Ishikawa (cell line): Measurements from ENCODE around the gene RRN3.

Experiments
- CEBPB ChIP-seq: IDR thresholded peaks from 2 replicates; pipeline ENCODE4 v1.6.1; 2012
- CREB1 ChIP-seq: IDR thresholded peaks from 2 replicates; pipeline ENCODE4 v1.6.1; 2012; ENCODE audit warnings: low read depth
- EGR1 ChIP-seq: IDR thresholded peaks from 2 replicates; pipeline ENCODE4 v1.6.1; 2012
- EP300 ChIP-seq: IDR thresholded peaks from 2 replicates; pipeline ENCODE4 v1.6.1; 2012; ENCODE audit warnings: borderline replicate concordance
- FOXM1 ChIP-seq: IDR thresholded peaks from 2 replicates; pipeline ENCODE4 v1.6.1; 2012; ENCODE audit warnings: low read depth, borderline replicate concordance
- NFIC ChIP-seq: IDR thresholded peaks from 2 replicates; pipeline ENCODE4 v1.6.1; 2012
- RAD21 ChIP-seq: IDR thresholded peaks from 2 replicates; pipeline ENCODE4 v1.6.1; 2012; ENCODE audit warnings: low read depth
- REST ChIP-seq: IDR thresholded peaks from 2 replicates; pipeline ENCODE4 v1.6.1; 2012; ENCODE audit warnings: low read depth, mild to moderate bottlenecking
- TAF1 ChIP-seq: IDR thresholded peaks from 2 replicates; pipeline ENCODE4 v1.6.1; 2012; ENCODE audit warnings: low read depth, mild to moderate bottlenecking
- TCF12 ChIP-seq: IDR thresholded peaks from 2 replicates; pipeline ENCODE4 v1.6.1; 2012; ENCODE audit warnings: low read depth
- TEAD4 ChIP-seq: IDR thresholded peaks from 2 replicates; pipeline ENCODE4 v1.6.1; 2012
- USF1 ChIP-seq: IDR thresholded peaks from 2 replicates; pipeline ENCODE4 v1.6.1; 2012
- YY1 ChIP-seq: IDR thresholded peaks from 2 replicates; pipeline ENCODE4 v1.6.1; 2012; ENCODE audit warnings: low read depth
- ZBTB7A ChIP-seq: IDR thresholded peaks from 2 replicates; pipeline ENCODE4 v1.6.1; 2012; ENCODE audit warnings: low read depth
- TF ChIP-seq, protein P1 (sequence below): IDR thresholded peaks from 2 replicates; pipeline ENCODE4 v1.6.1; 2012

RRN3 gene

GRCh38 chr16:15052747-15053476 lies 41.2 kb downstream of the RRN3 start:
- no peak for TF ChIP-seq EP300
- no peak for TF ChIP-seq EGR1
- no peak for TF ChIP-seq TCF12
- TF ChIP-seq YY1 = no peak
- no peak for TF ChIP-seq ZBTB7A
- TF ChIP-seq FOXM1 = no peak
- no peak for TF ChIP-seq CEBPB
- TF ChIP-seq NFIC = no peak
- no peak for TF ChIP-seq TEAD4
- no peak for TF ChIP-seq CREB1

- TF ChIP-seq EP300 (no peak), CEBPB (no peak), FOXM1 (no peak), TEAD4 (no peak), CREB1 (no peak), ZBTB7A (no peak), RAD21 (no peak), REST (no peak), YY1 (no peak), USF1 (no peak)
- TF ChIP-seq, protein P1, sequence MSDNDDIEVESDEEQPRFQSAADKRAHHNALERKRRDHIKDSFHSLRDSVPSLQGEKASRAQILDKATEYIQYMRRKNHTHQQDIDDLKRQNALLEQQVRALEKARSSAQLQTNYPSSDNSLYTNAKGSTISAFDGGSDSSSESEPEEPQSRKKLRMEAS = no peak
Measured at GRCh38 chr16:15051387-15051951, 42.6 kb downstream of the RRN3 start.

DNA sequence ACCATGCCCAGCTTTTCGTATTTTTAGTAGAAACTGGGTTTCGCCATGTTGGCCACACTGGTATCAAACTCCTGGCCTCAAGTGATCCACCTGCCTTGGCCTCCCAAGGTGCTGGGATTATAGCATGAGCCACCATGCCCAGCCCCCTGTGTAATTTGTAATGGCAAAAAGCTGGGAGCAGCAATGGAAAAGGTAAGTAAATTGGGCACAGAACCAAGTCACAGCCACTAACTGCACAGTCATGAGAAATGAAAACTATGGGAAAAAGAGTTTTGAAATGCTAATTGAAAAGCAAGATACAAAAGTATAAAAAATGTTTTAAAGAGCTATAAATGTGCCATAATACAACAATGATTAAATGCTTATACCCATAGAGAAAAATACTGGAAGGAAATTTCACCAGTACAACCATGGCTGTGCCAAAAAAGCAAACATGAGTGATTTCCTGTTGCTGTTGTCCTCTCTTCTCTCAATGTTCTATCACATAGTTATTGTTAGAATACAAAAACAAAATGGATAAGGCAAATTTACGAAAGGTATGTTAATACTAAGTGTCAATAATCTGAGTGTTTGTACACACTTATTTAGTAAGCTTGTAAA lies 44.4 kb downstream of the RRN3 start:
- TF ChIP-seq FOXM1 (no peak), RAD21 (no peak), TEAD4 (no peak), TAF1 (no peak), CEBPB (no peak), NFIC (no peak), TCF12 (no peak), YY1 (no peak), CREB1 (no peak)
- TF ChIP-seq, protein P1 = no peak

DNA sequence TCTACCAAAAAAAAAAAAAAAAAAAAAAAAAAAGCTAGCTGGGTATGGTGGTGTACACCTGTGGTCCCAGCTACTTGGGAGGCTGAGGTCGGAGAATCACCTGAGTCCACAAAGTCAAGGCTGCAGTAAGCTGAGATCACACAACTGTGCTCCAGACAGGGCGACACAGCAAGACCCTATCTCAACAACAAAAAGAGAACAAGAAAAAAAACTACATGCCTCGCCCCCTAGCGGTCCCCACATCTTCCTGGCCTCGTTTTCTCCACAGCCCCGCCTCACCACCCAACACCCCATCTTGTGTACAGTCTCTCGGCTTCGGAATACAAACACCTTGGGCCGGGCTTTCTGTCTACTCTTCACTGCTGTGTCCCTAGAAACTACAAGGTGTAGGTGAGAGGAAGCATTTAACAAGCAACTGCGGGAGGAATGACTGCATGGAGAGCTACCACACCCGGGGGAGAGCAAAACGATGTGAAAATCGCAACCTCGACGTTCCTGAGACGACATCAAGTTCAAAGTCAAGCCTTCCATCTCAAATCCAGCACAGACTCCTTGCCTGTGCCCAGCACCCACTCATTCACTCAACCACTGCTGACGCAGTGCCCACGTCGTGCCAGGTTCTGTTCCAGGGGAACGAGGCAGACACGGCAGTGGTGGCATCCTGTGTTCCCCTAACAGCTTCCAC lies 47.2 kb downstream of the RRN3 start:
- TF ChIP-seq RAD21 (no peak), TAF1 (no peak), TCF12 (no peak), REST (no peak), NFIC (no peak), USF1 (no peak), CEBPB (no peak), EGR1 (no peak), CREB1 (no peak), EP300 (no peak), ZBTB7A (no peak), FOXM1 (no peak), YY1 (no peak)
- TF ChIP-seq, protein P1 = no peak

DNA sequence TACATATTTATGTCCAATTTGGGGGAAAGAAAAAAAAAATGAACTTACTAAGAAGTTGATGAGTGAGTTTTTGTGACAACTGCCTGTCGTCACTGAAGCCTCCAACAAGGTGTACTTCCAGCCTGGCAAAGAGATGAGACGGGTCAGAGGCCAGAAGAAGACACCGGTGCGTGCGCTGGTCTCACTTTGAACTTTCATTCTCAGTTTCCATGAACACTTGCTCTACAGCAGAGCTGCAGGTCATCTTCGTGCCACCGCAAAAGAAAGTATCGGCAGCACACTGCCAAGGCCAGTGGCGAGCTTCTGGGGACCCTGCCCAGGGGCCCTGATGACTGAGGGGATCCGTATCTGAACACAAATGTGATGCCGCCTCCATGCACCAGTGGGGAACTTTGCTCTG lies 49.8 kb downstream of the RRN3 start:
- no peak for TF ChIP-seq TCF12
- TF ChIP-seq CREB1 = no peak
- TF ChIP-seq, protein P1 = no peak
- no peak for TF ChIP-seq YY1
- TF ChIP-seq EGR1 = no peak
- TF ChIP-seq REST = no peak
- TF ChIP-seq RAD21 = no peak
- TF ChIP-seq EP300 = no peak
- no peak for TF ChIP-seq ZBTB7A
- no peak for TF ChIP-seq TAF1
- no peak for TF ChIP-seq FOXM1
- TF ChIP-seq NFIC = no peak
- TF ChIP-seq TEAD4 = no peak
